ENCODE measurements around the gene LDHAL6B. TPM values are rescaled to one million over a fixed set of nuclear protein-coding genes. Genes with fewer than 3 reads are reported as not detected.

LDHAL6B gene
- polyA plus RNA-seq, 1 of the 3 experiments (the other 2 are of a cell fraction) = not detected

GRCh38 chr15:59203008-59203407, 3.6 kb upstream of the LDHAL6B start (continued):
- no peak for TF ChIP-seq ZBTB33 (IDR thresholded peaks at IDR 0.05; ENCODE audit: borderline replicate concordance, low read depth)
- TF ChIP-seq FOSL2 (IDR thresholded peaks at IDR 0.05; ENCODE audit: borderline replicate concordance, low read depth) = no peak
- TF ChIP-seq NRF1 (IDR thresholded peaks at IDR 0.05; ENCODE audit: low read depth, low read length) = no peak
- no peak for TF ChIP-seq FOXM1 (IDR thresholded peaks at IDR 0.05; ENCODE audit: low read depth)
- TF ChIP-seq TEAD4 (IDR thresholded peaks at IDR 0.05; ENCODE audit: borderline replicate concordance, insufficient read depth) = no peak
- TF ChIP-seq YY1 (IDR thresholded peaks at IDR 0.05; ENCODE audit: low read depth) = no peak
- TF ChIP-seq RFX5 (IDR thresholded peaks at IDR 0.05; ENCODE audit: low read length) = no peak
- TF ChIP-seq TAF1 (IDR thresholded peaks at IDR 0.05; ENCODE audit: borderline replicate concordance, low read depth, low read length) = no peak
- TF ChIP-seq CTCF (IDR thresholded peaks at IDR 0.05) = no peak
- TF ChIP-seq POLR2AphosphoS5 (IDR thresholded peaks at IDR 0.05; ENCODE audit: low read depth, low read length) = no peak

GRCh38 chr15:59203657-59204056, 3.0 kb upstream of the LDHAL6B start:
- Histone ChIP-seq H3K4me3 (ENCODE audit: low read depth in 2 of 2, low read length in 1 of 2) (no peak overlapping the region), H3K36me3 (replicated peaks in 1 of 2; ENCODE audit: control insufficient read depth in 1 of 2, insufficient read depth in 2 of 2, low read length in 1 of 2) (peaks cover 30 to 47% of the 10 kb centered on the region in 2 experiments), H2AFZ (ENCODE audit: low read depth) (no peak overlapping the region), H3K4me2 (no peak overlapping the region), H3K4me1 (ENCODE audit: control insufficient read depth in 1 of 2, insufficient read depth in 2 of 2, low read depth in 1 of 2, low read length in 1 of 2) (peaks cover 0 to 8% of the 10 kb centered on the region in 2 experiments; a peak in 3 of 4 replicates), H3F3A (replicated peaks; ENCODE audit: insufficient read depth) (peaks cover 16% of the 10 kb centered on the region), H3K79me2 (ENCODE audit: insufficient read depth) (no peaks in the 10 kb centered on the region), H3K27me3 (ENCODE audit: insufficient read depth) (no peaks in the 10 kb centered on the region), H3K9me2 (no peaks in the 10 kb centered on the region), H3K9ac (no peak overlapping the region), H3K27ac (ENCODE audit: low read depth in 2 of 2, low read length in 1 of 2) (no peak overlapping the region), H4K20me1 (ENCODE audit: insufficient read depth) (no peaks in the 10 kb centered on the region), H3K9me3 (no peaks in the 10 kb centered on the region)
- ChIA-PET CTCF (interaction anchor here (0.9 to 1.2 kb wide), 3 partner anchors 28 to 247 kb away, joined by 3 read pairs; no protein-coding TSS in a partner anchor), POLR2A (no interaction called here)
- no peak for DNase-seq
- no peak for TF ChIP-seq GABPA (IDR thresholded peaks at IDR 0.05; ENCODE audit: low read depth)
- no peak for TF ChIP-seq POLR2AphosphoS5 (IDR thresholded peaks at IDR 0.05; ENCODE audit: low read depth, low read length)
- no peak for TF ChIP-seq GATA2 (CRISPR knock-in tag; IDR thresholded peaks at IDR 0.05)
- TF ChIP-seq JUND (IDR thresholded peaks at IDR 0.05) = no peak
- no peak for TF ChIP-seq EP300 (IDR thresholded peaks at IDR 0.05; ENCODE audit: borderline replicate concordance in 1 of 2, low read depth in 1 of 2, low read length in 1 of 2)
- no peak for TF ChIP-seq CHD2 (IDR thresholded peaks at IDR 0.05; ENCODE audit: low read length, partially characterized antibody)
- 100% methylated on average over 3 of the region's 3 CpGs for WGBS (ENCODE audit: low lambda C conversion rate)
